Measurements from ENCODE around the gene GRIA1. TPM values are rescaled to one million over a fixed set of nuclear protein-coding genes. Genes with fewer than 3 reads are reported as not detected.

The GRIA1 gene
- total and polyA plus RNA-seq, 2 donors (not counting 1 experiment from before 2014, with no cell fraction given): not detected

DNA sequence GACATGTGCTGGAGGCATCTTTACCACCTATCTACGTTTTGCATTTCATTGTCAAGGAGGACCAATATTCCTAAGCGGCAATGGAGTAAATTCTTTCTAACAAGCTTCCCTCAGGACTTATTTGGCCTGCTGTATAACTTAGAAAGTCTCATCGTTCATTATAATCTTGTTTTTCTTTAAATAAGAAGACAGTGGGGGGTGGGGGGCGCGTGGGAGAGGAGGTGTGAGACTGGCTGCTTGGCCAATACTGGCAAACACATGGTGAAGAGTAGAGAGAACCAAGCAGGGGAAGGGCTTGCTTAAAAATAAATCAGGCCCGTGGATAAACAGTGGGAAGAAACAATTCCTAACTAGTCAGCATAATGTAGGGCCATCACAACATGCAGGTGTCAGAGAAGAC, 217.2 kb downstream of the GRIA1 start:
- Histone ChIP-seq H3K4me3 (ENCODE audit: control extremely low read depth in 1 of 5, extremely low read depth in 1 of 5, insufficient read depth in 1 of 5, low read depth in 2 of 5, low read length in 4 of 5) (no peak overlapping the region), H3K9me3 (ENCODE audit: control extremely low read depth in 1 of 3, control insufficient read depth in 2 of 3, insufficient read depth in 1 of 3, low read length in 2 of 3) (no peaks in the 10 kb centered on the region), H3K4me1 (ENCODE audit: control insufficient read depth in 2 of 2, insufficient read depth in 2 of 2, low read length in 2 of 2) (no peaks in the 10 kb centered on the region), H3K4me2 (replicated peaks; ENCODE audit: low read depth, low read length, poor library complexity, severe bottlenecking) (no peak overlapping the region), H4K20me1 (ENCODE audit: control insufficient read depth, insufficient read depth, low read length, poor library complexity, severe bottlenecking) (no peaks in the 10 kb centered on the region), H3K79me2 (ENCODE audit: control insufficient read depth, insufficient read depth, low read length) (no peaks in the 10 kb centered on the region), H2AFZ (ENCODE audit: insufficient read depth, low read depth, low read length, poor library complexity, severe bottlenecking) (no peak overlapping the region), H3K27ac (ENCODE audit: low read length in 2 of 2) (no peak overlapping the region), H3K27me3 (replicated peaks in 1 of 4; ENCODE audit: control extremely low read depth in 1 of 4, control insufficient read depth in 3 of 4, insufficient read depth in 4 of 4, low read length in 3 of 4) (no peaks in the 10 kb centered on the region), H3K36me3 (replicated peaks in 1 of 2; ENCODE audit: control extremely low read depth in 1 of 2, control insufficient read depth in 1 of 2, extremely low read depth in 1 of 2, insufficient read depth in 2 of 2, low read length in 1 of 2) (no peaks in the 10 kb centered on the region), H3K9ac (ENCODE audit: low read length) (no peak overlapping the region)
- H3K9me3 Mint-ChIP-seq (ENCODE audit: insufficient read depth): no peaks in the 10 kb centered on the region
- no peak overlapping the region for H3K4me3 Mint-ChIP-seq
- ATAC-seq (ENCODE audit: low read depth) (no peak), DNase-seq (no peak)
- ChIA-PET CTCF (no interaction called here), POLR2A (no interaction called here)
- H3K4me1 Mint-ChIP-seq: no peaks in the 10 kb centered on the region
- no peaks in the 10 kb centered on the region for H3K27me3 Mint-ChIP-seq
- intact Hi-C loops (cut with micrococcal nuclease): no loop called here
- 85% methylated on average over 3 of the region's 6 CpGs for WGBS (ENCODE audit: insufficient coverage)
- H3K27ac Mint-ChIP-seq: no peak overlapping the region
- TF ChIP-seq EZH2 (IDR thresholded peaks at IDR 0.05; ENCODE audit: borderline replicate concordance, insufficient read depth, low read depth, low read length, poor library complexity, severe bottlenecking) (no peak), CTCF (IDR thresholded peaks at IDR 0.05) (no peak)

DNA sequence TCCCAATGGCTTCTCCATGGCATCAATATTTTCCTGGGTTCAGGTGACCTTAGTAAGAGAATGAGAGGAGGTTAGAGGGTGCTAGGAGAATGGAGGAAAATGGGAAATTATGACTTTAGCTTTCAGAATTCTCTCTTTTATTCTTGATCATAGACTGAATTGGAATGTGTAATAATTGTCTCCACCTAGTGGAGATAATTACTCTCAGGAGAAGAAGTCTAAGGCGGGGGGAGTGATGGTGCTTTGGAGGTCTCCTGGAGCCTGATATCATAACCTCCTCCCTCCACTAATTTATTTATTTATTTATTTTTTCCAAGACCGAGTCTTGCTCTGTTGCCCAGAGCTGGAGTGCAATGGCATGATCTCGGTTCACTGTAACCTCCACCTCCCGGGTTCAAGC, 221.3 kb downstream of the GRIA1 start:
- H3K27me3 Mint-ChIP-seq: no peaks in the 10 kb centered on the region
- intact Hi-C loops (cut with micrococcal nuclease): no loop called here

More for the DNA sequence above, 221.3 kb downstream of the GRIA1 start:
- no peaks in the 10 kb centered on the region for H3K4me1 ChIP-seq (ENCODE audit: control insufficient read depth in 2 of 2, insufficient read depth in 2 of 2, low read length in 2 of 2)
- H3K4me2 ChIP-seq (replicated peaks; ENCODE audit: low read depth, low read length, poor library complexity, severe bottlenecking): no peak overlapping the region
- H3K9me3 ChIP-seq (ENCODE audit: control extremely low read depth in 1 of 3, control insufficient read depth in 2 of 3, insufficient read depth in 1 of 3, low read length in 2 of 3): peaks cover 0 to 3% (median 0%) of the 10 kb centered on the region in 3 donors
- Mint-ChIP-seq H3K4me3 (no peak overlapping the region), H3K27ac (no peak overlapping the region), H3K9me3 (ENCODE audit: insufficient read depth) (no peaks in the 10 kb centered on the region), H3K4me1 (no peaks in the 10 kb centered on the region)
- 94% methylated on average over 3 of the region's 4 CpGs for WGBS (ENCODE audit: insufficient coverage)
- no peak overlapping the region for H3K27ac ChIP-seq (ENCODE audit: low read length in 2 of 2)
- ChIA-PET CTCF (no interaction called here), POLR2A (no interaction called here)
- H3K4me3 ChIP-seq (ENCODE audit: control extremely low read depth in 1 of 5, extremely low read depth in 1 of 5, insufficient read depth in 1 of 5, low read depth in 2 of 5, low read length in 4 of 5): no peak overlapping the region
- H2AFZ ChIP-seq (ENCODE audit: insufficient read depth, low read depth, low read length, poor library complexity, severe bottlenecking): no peak overlapping the region
- no peaks in the 10 kb centered on the region for H3K36me3 ChIP-seq (replicated peaks in 1 of 2; ENCODE audit: control extremely low read depth in 1 of 2, control insufficient read depth in 1 of 2, extremely low read depth in 1 of 2, insufficient read depth in 2 of 2, low read length in 1 of 2)
- DNase-seq (no peak), ATAC-seq (ENCODE audit: low read depth) (no peak)
- H4K20me1 ChIP-seq (ENCODE audit: control insufficient read depth, insufficient read depth, low read length, poor library complexity, severe bottlenecking): no peaks in the 10 kb centered on the region
- no peaks in the 10 kb centered on the region for H3K79me2 ChIP-seq (ENCODE audit: control insufficient read depth, insufficient read depth, low read length)
- no peak overlapping the region for H3K9ac ChIP-seq (ENCODE audit: low read length)
- no peaks in the 10 kb centered on the region for H3K27me3 ChIP-seq (replicated peaks in 1 of 4; ENCODE audit: control extremely low read depth in 1 of 4, control insufficient read depth in 3 of 4, insufficient read depth in 4 of 4, low read length in 3 of 4)
- TF ChIP-seq EZH2 (IDR thresholded peaks at IDR 0.05; ENCODE audit: borderline replicate concordance, insufficient read depth, low read depth, low read length, poor library complexity, severe bottlenecking) (no peak), CTCF (IDR thresholded peaks at IDR 0.05) (no peak)

Measured in B cell (primary cell).